Gastroesophageal sphincter (tissue), 3 donors: ENCODE data around the gene MTHFD1L.

Experiments used
- POLR2A ChIP-seq, 2 donors: fragments of 450-650 bp; IDR thresholded peaks; one replicate each; pipeline ENCODE4 v1.6.1; 2017; ENCODE audit warnings: antibody characterized with exemption in 2 of 2, mild to moderate bottlenecking in 2 of 2, moderate library complexity in 1 of 2
- TF ChIP-seq, protein P1 (sequence below), 4 experiments: fragments of 200-600 bp in 2 of 4; fragments of 450-650 bp in 2 of 4; sonication (generic) in 1 of 4; IDR thresholded peaks; one replicate each; pipeline ENCODE4 v1.5.1; 2017 to 2019; ENCODE audit warnings: antibody characterized with exemption in 4 of 4, mild to moderate bottlenecking in 2 of 4, moderate library complexity in 2 of 4

DNA sequence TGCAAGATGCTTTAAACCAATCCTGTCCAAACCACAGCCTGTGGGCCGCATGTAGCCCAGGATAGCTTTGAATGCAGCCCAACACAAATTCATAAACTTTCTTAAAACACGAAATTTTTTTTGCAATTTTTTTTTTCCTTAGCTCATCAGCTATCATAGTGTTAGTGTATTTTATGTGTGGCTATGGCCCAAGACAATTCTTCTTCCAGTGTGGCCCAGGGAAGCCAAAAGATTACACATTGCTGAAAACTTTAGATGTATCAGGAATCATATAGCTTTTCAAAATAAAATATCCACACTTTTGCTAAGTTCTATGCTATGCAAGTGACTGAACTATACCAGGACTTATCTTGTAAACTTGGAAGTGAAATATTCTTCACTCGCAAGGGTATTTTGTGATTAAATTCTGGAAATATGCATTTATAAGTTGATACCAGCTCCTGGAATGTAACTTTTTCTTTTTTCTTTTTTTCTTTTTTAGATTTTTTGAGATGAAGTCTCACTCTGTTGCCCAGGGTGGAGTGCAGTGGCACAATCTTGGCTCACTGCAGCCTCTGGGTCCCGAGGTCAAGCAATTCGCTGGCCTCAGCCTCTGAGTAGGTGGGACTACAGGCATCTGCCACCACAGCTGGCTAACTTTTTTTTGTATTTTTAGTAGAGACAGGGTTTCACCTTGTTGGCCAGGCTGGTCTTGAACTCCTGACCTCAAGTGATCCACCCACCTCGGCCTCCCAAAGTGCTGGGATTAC, 49.8 kb downstream of the MTHFD1L start:
- TF ChIP-seq, protein P1, sequence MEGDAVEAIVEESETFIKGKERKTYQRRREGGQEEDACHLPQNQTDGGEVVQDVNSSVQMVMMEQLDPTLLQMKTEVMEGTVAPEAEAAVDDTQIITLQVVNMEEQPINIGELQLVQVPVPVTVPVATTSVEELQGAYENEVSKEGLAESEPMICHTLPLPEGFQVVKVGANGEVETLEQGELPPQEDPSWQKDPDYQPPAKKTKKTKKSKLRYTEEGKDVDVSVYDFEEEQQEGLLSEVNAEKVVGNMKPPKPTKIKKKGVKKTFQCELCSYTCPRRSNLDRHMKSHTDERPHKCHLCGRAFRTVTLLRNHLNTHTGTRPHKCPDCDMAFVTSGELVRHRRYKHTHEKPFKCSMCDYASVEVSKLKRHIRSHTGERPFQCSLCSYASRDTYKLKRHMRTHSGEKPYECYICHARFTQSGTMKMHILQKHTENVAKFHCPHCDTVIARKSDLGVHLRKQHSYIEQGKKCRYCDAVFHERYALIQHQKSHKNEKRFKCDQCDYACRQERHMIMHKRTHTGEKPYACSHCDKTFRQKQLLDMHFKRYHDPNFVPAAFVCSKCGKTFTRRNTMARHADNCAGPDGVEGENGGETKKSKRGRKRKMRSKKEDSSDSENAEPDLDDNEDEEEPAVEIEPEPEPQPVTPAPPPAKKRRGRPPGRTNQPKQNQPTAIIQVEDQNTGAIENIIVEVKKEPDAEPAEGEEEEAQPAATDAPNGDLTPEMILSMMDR (IDR thresholded peaks at IDR 0.05), result no peak
- TF ChIP-seq POLR2A (IDR thresholded peaks at IDR 0.05), result no peak
